ENCODE results near the gene MRPL42.

MRPL42 gene

DNA sequence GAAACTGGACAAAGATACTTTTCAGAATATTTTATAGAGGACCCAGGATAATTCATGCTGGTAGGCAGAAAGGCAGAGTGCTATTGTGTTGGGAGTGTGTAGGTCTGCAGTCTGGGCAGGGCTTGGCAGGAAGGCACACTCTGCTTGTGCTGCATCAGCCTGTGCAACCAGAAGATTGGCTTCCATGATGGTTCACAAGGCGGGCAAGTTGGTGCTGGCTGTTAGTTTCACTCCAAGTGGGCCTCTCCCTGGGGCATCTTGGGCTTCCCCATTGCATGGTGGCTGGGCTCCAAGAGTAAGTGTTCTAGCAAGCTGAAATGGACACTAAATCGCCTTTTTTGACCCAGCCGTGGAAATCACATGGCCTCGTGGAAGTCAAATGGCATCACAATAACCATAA is 23.7 kb upstream of the MRPL42 start:
- TF ChIP-seq, protein P1, sequence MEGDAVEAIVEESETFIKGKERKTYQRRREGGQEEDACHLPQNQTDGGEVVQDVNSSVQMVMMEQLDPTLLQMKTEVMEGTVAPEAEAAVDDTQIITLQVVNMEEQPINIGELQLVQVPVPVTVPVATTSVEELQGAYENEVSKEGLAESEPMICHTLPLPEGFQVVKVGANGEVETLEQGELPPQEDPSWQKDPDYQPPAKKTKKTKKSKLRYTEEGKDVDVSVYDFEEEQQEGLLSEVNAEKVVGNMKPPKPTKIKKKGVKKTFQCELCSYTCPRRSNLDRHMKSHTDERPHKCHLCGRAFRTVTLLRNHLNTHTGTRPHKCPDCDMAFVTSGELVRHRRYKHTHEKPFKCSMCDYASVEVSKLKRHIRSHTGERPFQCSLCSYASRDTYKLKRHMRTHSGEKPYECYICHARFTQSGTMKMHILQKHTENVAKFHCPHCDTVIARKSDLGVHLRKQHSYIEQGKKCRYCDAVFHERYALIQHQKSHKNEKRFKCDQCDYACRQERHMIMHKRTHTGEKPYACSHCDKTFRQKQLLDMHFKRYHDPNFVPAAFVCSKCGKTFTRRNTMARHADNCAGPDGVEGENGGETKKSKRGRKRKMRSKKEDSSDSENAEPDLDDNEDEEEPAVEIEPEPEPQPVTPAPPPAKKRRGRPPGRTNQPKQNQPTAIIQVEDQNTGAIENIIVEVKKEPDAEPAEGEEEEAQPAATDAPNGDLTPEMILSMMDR (IDR thresholded peaks at IDR 0.05; ENCODE audit: low read depth, low read length): no peak
- in situ Hi-C loops (cut with HindIII; ENCODE audit: low sequenced_read_pairs): no loop called here

DNA sequence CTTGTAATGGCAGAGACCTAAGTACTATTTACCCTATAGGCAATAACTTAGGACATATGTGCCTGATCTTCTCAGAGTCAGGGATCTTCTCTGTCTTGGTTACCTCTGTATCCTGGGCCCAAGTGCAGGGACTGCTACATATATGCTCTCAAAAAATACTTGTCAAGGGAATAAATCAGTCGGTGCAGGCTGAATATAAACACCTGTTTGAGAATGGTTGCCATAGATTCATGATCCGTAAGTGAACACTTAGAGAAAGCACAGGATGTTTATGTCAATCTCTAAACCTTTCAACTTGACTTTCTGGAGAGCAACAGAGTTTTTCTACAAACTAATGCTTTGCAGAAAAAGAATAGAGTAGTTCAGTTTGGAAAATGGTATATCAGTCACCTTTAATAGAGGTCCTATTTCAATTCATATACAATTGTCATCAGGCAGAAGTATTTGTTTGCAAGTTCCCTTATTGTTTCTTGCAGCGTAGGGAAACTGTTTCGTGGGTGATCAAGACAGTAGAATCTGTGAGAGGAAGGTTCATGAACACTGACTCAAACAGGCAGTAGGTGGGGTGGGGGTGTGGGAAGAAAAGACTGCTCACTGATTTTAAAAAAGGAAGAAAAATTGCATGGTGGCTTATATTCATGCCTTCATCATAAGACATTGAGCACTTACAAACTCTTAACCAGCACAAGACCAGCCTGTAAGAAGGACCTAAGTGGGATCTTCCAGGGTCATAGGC is 19.6 kb upstream of the MRPL42 start:
- no peak overlapping the region for H3K4me3 ChIP-seq (ENCODE audit: low read depth, low read length)
- no peak for DNase-seq (ENCODE audit: low read depth, low spot score)
- in situ Hi-C loops (cut with HindIII; ENCODE audit: low sequenced_read_pairs): no loop called here
- TF ChIP-seq, protein P1 (IDR thresholded peaks at IDR 0.05; ENCODE audit: low read depth, low read length): no peak

More for the DNA sequence above, 23.7 kb upstream of the MRPL42 start:
- no peak overlapping the region for H3K4me3 ChIP-seq (ENCODE audit: low read depth, low read length)
- DNase-seq (ENCODE audit: low read depth, low spot score): no peak

DNA sequence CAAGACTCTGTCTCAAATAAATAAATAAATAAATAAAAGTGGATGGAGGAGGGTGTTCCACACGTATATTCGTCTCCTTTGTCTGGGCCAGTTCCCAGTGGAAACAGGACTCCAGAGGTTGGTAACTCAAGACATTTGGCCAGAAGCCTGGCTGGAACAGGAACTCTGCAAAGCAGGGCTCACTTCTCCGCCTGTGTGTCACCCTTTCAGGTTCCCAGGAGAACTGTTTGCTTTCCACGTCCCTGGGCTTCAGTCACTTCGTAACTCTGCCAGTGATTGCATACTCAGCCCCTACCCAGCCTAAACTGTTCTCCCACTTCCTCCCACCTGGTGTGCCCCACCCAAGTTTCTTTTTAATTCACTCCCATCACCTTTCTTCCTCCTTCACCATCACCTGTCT is 18.5 kb upstream of the MRPL42 start:
- TF ChIP-seq, protein P1 (IDR thresholded peaks at IDR 0.05; ENCODE audit: low read depth, low read length): no peak
- in situ Hi-C loops (cut with HindIII; ENCODE audit: low sequenced_read_pairs): no loop called here
- H3K4me3 ChIP-seq (ENCODE audit: low read depth, low read length): no peak overlapping the region
- DNase-seq (ENCODE audit: low read depth, low spot score): no peak

DNA sequence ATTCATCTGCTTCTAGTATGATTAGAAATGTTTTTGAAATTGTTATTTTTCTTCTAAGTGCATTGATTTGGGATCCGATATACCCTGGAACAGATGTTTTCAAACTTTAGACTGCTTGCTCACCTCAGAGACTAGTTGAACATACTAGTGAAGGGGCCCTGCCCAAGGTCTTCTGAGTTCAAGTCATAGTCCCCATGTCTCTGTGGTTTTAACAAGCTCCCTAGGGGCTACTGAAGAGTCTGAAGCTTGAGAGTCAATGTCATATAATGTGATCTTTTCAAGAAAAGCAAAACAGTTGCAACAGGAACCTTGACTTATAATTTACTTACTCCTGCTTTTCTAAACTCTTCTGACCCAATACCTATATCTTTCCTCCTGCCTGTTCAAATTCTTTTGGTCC is 18.0 kb upstream of the MRPL42 start:
- H3K4me3 ChIP-seq (ENCODE audit: low read depth, low read length): no peak overlapping the region
- no peak for DNase-seq (ENCODE audit: low read depth, low spot score)
- in situ Hi-C loops (cut with HindIII; ENCODE audit: low sequenced_read_pairs): no loop called here
- TF ChIP-seq, protein P1 (IDR thresholded peaks at IDR 0.05; ENCODE audit: low read depth, low read length): no peak

DNA sequence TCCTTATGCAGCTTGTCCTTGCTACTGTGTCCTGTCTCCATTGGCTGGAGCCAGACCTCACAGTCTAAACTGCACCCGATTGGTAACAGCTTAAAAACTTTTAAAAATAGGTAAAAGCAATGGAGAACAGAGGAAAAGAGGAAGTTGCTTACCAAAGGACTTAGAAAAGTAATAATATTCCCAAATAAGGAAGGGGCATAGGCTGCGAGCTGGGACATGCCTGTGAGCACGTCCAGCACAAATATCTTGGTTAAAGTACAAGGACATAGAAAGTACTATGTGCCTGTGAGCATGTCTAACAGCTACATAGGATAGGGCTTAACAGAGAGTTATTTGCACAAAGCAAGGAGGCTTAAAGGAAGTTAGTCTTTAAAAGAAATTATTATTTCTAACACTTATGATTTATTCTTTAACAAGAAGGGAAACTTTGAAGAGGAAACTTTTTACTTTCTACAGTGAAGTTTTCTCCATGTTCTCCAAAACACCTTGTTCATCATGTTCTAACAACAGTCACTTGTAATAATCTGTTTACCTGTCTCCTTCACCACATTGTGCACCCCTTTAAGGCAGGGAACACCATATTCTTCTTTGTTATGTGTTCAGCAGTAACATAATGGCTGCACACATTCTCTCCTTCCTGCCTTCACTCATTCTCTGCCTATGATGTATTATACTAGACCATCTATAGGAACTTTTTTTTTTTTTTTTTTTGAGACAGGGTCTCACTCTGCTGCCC is 15.7 kb upstream of the MRPL42 start:
- TF ChIP-seq, protein P1 (IDR thresholded peaks at IDR 0.05; ENCODE audit: low read depth, low read length): no peak
- in situ Hi-C loops (cut with HindIII; ENCODE audit: low sequenced_read_pairs): no loop called here
- no peak overlapping the region for H3K4me3 ChIP-seq (ENCODE audit: low read depth, low read length)
- no peak for DNase-seq (ENCODE audit: low read depth, low spot score)

DNA sequence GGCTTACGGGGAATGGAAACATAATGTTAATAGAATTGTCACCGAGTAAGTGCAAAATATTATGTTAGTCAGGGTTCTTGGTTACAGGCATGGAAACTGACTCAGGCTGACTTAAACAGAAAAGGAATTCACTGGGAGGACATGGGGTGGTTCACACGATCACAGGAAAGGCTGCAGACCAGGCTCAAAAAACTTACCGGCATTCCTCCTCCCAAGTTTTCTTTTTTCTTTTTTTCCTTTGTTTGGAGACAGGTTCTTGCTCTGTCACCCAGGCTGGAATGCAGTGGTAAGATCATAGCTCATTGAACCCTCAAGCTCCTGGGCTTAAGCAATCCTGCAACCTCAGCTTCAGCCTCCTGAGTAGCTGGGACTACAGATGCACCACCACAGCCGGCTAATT is 13.7 kb upstream of the MRPL42 start:
- in situ Hi-C loops (cut with HindIII; ENCODE audit: low sequenced_read_pairs): no loop called here
- TF ChIP-seq, protein P1 (IDR thresholded peaks at IDR 0.05; ENCODE audit: low read depth, low read length): no peak
- no peak overlapping the region for H3K4me3 ChIP-seq (ENCODE audit: low read depth, low read length)
- DNase-seq (ENCODE audit: low read depth, low spot score): peak; percentile 38

All from astrocyte of the spinal cord (primary cell).